OCI-LY3 (cell line): ENCODE data around the gene AOC1.

Experiments used
- CTCF ChIP-seq: fragments of 200-600, 300-600 bp; sonication (generic); IDR thresholded peaks from 2 replicates; pipeline ENCODE4 v1.5.1; 2014; ENCODE audit warnings: antibody characterized with exemption, low read length, low read depth
- EZH2phosphoT487 ChIP-seq: fragments of 200-600 bp; shearing (Covaris generic); IDR thresholded peaks from 2 replicates; pipeline ENCODE4 v1.6.1; 2018; ENCODE audit warnings: antibody characterized with exemption, mixed run types, low read depth

GRCh38 chr7:150846291-150847115, 5.8 kb upstream of the AOC1 start:
- TF ChIP-seq CTCF (no peak), EZH2phosphoT487 (no peak)
